ENCODE data around the gene EIF2D. TPM values are rescaled to one million over a fixed set of nuclear protein-coding genes. Genes with fewer than 3 reads are reported as not detected.

EIF2D gene
- total RNA-seq, 1 donor, result 38.3 TPM

- no peaks in the 10 kb centered on the region for H3K9me3 ChIP-seq (ENCODE audit: low read depth, low read length)
- peak overlapping the region; percentile 94 for H3K4me3 ChIP-seq (ENCODE audit: low read length)
- H3K4me1 ChIP-seq (ENCODE audit: insufficient read depth, low read length), result peaks cover 79% of the 10 kb centered on the region
- H3K27me3 ChIP-seq (ENCODE audit: insufficient read depth, low read length), result no peaks in the 10 kb centered on the region
These were observed 55.3 kb downstream of the EIF2D start for GRCh38 chr1:206556750-206557635.

- no peaks in the 10 kb centered on the region for H3K9me3 ChIP-seq (ENCODE audit: low read depth, low read length)
These were observed 56.1 kb downstream of the EIF2D start for GRCh38 chr1:206556047-206556749.

GRCh38 chr1:206555473-206555935 lies 56.8 kb downstream of the EIF2D start:
- H3K4me1 ChIP-seq (ENCODE audit: insufficient read depth, low read length), result peaks cover 78% of the 10 kb centered on the region
- H3K9me3 ChIP-seq (ENCODE audit: low read depth, low read length), result no peaks in the 10 kb centered on the region
- H3K4me3 ChIP-seq (ENCODE audit: low read length), result no peak overlapping the region
- no peaks in the 10 kb centered on the region for H3K27me3 ChIP-seq (ENCODE audit: insufficient read depth, low read length)

More at GRCh38 chr1:206556047-206556749, 56.1 kb downstream of the EIF2D start:
- no peak overlapping the region for H3K4me3 ChIP-seq (ENCODE audit: low read length)
- no peaks in the 10 kb centered on the region for H3K27me3 ChIP-seq (ENCODE audit: insufficient read depth, low read length)
- peaks cover 79% of the 10 kb centered on the region for H3K4me1 ChIP-seq (ENCODE audit: insufficient read depth, low read length)

GRCh38 chr1:206554701-206555472 lies 57.4 kb downstream of the EIF2D start:
- Histone ChIP-seq H3K4me3 (ENCODE audit: low read length) (no peak overlapping the region), H3K4me1 (ENCODE audit: insufficient read depth, low read length) (peaks cover 72% of the 10 kb centered on the region), H3K27me3 (ENCODE audit: insufficient read depth, low read length) (no peaks in the 10 kb centered on the region), H3K9me3 (ENCODE audit: low read depth, low read length) (no peaks in the 10 kb centered on the region)

- peaks cover 65% of the 10 kb centered on the region for H3K4me1 ChIP-seq (ENCODE audit: insufficient read depth, low read length)
- no peak overlapping the region for H3K4me3 ChIP-seq (ENCODE audit: low read length)
These were observed 58.1 kb downstream of the EIF2D start for GRCh38 chr1:206554211-206554610.

GRCh38 chr1:206551986-206552326 lies 60.3 kb downstream of the EIF2D start:
- Histone ChIP-seq H3K27me3 (ENCODE audit: insufficient read depth, low read length) (no peaks in the 10 kb centered on the region), H3K4me1 (ENCODE audit: insufficient read depth, low read length) (peaks cover 53% of the 10 kb centered on the region), H3K9me3 (ENCODE audit: low read depth, low read length) (no peaks in the 10 kb centered on the region), H3K4me3 (ENCODE audit: low read length) (no peak overlapping the region)

More at GRCh38 chr1:206554211-206554610, 58.1 kb downstream of the EIF2D start:
- H3K9me3 ChIP-seq (ENCODE audit: low read depth, low read length), result no peaks in the 10 kb centered on the region
- no peaks in the 10 kb centered on the region for H3K27me3 ChIP-seq (ENCODE audit: insufficient read depth, low read length)

GRCh38 chr1:206551296-206551985 lies 60.8 kb downstream of the EIF2D start:
- Histone ChIP-seq H3K27me3 (ENCODE audit: insufficient read depth, low read length) (no peaks in the 10 kb centered on the region), H3K4me1 (ENCODE audit: insufficient read depth, low read length) (peaks cover 48% of the 10 kb centered on the region), H3K4me3 (ENCODE audit: low read length) (no peak overlapping the region), H3K9me3 (ENCODE audit: low read depth, low read length) (no peaks in the 10 kb centered on the region)

- no peaks in the 10 kb centered on the region for H3K9me3 ChIP-seq (ENCODE audit: low read depth, low read length)
- H3K27me3 ChIP-seq (ENCODE audit: insufficient read depth, low read length), result no peaks in the 10 kb centered on the region
- peaks cover 38% of the 10 kb centered on the region for H3K4me1 ChIP-seq (ENCODE audit: insufficient read depth, low read length)
- H3K4me3 ChIP-seq (ENCODE audit: low read length), result no peak overlapping the region
These were observed 61.8 kb downstream of the EIF2D start for GRCh38 chr1:206550446-206550845.

GRCh38 chr1:206547104-206547503 lies 65.2 kb downstream of the EIF2D start:
- Histone ChIP-seq H3K27me3 (ENCODE audit: insufficient read depth, low read length) (no peaks in the 10 kb centered on the region), H3K4me3 (ENCODE audit: low read length) (no peak overlapping the region), H3K4me1 (ENCODE audit: insufficient read depth, low read length) (peaks cover 21% of the 10 kb centered on the region), H3K9me3 (ENCODE audit: low read depth, low read length) (no peaks in the 10 kb centered on the region)

- H3K4me1 ChIP-seq (ENCODE audit: insufficient read depth, low read length), result peaks cover 7% of the 10 kb centered on the region
- H3K4me3 ChIP-seq (ENCODE audit: low read length), result no peak overlapping the region
- H3K9me3 ChIP-seq (ENCODE audit: low read depth, low read length), result no peaks in the 10 kb centered on the region
- no peaks in the 10 kb centered on the region for H3K27me3 ChIP-seq (ENCODE audit: insufficient read depth, low read length)
These were observed 66.9 kb downstream of the EIF2D start for GRCh38 chr1:206545351-206545750.

- peaks cover 7% of the 10 kb centered on the region for H3K4me1 ChIP-seq (ENCODE audit: insufficient read depth, low read length)
- no peak overlapping the region for H3K4me3 ChIP-seq (ENCODE audit: low read length)
- H3K9me3 ChIP-seq (ENCODE audit: low read depth, low read length), result no peaks in the 10 kb centered on the region
These were observed 67.6 kb downstream of the EIF2D start for GRCh38 chr1:206544562-206545257.

More at GRCh38 chr1:206544562-206545257, 67.6 kb downstream of the EIF2D start:
- no peaks in the 10 kb centered on the region for H3K27me3 ChIP-seq (ENCODE audit: insufficient read depth, low read length)
